HG03064 (cell line): ENCODE data around the gene WIZ.
"Not testable (repeated sequence)": the region's sequence is repeated elsewhere in the genome, so short reads cannot be mapped to it uniquely, and the experiment has no call there.

ENCODE experiments used
- ATAC-seq: cut with Tn5 transposase; IDR thresholded peaks from one replicate; pipeline ENCODE4 v1.9.1; 2021; ENCODE audit warnings: low read depth; ENCODE audit not compliant: unreplicated experiment

Gene WIZ, protein sequence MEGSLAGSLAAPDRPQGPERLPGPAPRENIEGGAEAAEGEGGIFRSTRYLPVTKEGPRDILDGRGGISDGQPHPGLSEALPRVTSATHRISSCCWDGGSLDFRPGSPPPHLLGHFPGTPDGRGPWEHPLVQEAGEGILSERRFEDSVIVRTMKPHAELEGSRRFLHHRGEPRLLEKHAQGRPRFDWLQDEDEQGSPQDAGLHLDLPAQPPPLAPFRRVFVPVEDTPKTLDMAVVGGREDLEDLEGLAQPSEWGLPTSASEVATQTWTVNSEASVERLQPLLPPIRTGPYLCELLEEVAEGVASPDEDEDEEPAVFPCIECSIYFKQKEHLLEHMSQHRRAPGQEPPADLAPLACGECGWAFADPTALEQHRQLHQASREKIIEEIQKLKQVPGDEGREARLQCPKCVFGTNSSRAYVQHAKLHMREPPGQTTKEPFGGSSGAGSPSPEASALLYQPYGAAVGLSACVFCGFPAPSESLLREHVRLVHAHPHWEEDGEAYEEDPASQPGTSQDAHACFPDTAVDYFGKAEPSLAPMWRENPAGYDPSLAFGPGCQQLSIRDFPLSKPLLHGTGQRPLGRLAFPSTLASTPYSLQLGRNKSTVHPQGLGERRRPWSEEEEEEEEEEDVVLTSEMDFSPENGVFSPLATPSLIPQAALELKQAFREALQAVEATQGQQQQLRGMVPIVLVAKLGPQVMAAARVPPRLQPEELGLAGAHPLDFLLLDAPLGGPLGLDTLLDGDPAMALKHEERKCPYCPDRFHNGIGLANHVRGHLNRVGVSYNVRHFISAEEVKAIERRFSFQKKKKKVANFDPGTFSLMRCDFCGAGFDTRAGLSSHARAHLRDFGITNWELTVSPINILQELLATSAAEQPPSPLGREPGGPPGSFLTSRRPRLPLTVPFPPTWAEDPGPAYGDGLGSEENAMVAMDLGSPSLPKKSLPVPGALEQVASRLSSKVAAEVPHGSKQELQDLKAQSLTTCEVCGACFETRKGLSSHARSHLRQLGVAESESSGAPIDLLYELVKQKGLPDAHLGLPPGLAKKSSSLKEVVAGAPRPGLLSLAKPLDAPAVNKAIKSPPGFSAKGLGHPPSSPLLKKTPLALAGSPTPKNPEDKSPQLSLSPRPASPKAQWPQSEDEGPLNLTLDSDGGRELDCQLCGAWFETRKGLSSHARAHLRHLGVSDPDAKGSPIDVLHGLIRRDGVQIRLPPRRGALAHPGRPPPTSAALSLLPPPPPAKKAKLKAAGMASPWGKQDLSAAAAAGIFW (N-terminal part only)

DNA sequence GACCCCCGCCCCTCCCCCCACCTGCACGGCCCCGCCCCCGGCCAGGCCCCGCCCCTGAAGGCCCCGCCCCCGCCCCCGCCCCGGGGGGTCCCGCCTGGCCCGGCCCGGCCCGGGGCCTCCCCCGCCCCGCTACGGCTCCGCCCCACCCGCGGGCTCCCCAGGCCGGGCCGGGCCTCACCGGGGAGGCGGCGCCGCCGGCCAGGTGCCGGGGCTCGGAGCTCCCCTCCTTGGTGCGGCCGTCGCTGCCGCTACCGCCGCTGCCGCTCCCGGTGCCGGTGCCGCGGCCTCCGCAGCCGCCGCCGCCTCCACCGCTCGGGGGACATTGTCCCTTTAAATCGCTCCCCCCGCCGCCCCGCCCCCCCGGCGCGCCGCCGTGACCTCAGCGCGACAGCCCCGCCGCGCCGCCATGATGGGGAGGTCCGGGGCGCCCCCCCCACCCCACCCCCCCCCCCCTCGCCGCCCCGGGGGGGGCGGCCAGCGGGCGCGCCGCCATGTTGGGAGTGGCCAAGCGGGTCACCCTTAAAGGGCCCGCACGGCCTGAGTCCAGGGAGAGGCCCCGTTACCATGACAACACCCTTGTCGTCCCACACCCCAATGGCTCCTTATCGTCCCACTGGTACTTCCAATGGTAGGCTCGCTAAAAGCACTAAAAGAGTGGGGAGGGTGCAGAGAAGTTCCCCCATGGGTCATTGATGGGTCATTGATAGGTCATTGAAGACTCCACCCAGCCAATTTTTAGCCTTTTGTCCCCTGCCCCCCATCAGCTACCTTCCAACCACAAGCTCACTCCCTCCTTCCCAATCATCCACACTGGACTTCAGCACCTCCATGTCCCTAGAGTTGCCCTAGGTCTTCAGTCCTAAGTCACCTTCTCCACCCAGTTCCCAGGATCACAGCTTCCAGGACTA lies at the start of gene WIZ:
WIZ (minus strand) TSS at position 337 of the 908 bp plus-strand sequence. CDS start 1,649 bp downstream, outside the sequence.
- no peak for ATAC-seq

DNA sequence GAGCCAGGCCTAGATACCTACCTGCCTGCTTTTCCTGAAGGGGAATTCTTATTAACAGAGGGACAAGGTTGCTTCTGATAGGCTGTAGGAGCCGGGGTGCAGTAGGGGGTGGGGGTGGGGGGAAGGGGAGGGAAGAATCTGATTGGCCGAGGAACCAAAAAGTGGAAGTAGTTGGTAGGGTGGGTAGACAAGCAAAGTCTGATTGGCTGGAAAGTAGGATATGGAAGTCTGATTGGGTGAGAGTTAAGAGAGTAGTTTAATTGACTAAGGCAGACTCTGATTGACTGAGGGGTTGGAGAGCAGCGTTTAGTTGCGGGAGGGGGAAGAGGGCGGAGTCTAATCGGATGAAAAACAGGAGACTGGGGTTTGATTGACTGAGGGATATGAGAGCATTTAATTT lies 49.2 kb upstream of the WIZ start:
- ATAC-seq, result no peak

DNA sequence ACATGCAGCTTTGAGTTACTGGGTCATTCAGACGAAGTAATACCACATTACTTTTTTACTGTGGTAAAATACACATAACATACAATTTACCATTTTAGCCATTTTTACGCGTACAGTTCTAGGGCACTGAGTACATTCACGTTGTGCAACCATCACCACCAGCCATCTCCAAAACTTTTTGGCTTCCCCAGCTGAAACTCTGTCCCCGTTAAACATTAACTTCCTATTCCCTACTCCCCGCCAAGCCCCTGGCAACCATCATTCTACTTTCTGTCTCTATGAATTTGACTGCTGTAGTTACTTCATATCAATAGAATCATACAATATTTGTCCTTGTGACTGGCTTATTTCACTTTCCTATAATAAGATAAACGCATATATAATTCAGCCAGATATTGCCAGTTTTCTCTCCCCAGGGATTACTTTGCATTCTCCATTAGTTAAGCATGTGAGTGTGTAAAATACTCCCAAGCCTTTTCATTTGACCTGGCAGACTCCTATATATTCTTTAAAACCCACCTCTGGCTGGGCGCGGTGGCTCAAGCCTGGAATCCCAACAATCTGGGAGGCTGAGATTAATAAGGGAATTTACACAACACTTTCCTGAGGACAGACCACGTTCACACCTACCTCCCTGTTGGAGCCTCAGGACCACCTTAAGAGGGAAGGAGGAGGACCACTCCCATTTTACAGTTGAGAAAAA lies 48.6 kb upstream of the WIZ start:
- ATAC-seq, result no peak

DNA sequence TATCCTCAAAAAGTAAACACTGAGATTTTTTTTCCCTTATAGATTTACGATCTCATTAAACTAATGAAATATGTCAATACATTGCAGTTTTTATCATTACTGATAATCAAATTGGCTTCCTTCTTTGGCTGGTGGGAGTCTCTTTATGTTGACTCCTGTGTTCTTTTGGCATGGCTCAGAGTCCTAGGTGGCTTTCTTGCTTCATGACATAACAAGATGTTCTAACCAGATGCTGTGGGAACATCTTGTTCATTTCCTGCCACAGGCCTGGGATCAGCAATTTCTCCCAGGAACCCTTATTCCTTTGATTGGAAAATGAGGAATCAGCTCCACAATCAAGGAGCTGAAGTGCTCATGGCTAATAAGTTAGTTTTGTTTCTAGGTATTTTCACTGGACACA lies 45.4 kb upstream of the WIZ start:
- ATAC-seq, result no peak

DNA sequence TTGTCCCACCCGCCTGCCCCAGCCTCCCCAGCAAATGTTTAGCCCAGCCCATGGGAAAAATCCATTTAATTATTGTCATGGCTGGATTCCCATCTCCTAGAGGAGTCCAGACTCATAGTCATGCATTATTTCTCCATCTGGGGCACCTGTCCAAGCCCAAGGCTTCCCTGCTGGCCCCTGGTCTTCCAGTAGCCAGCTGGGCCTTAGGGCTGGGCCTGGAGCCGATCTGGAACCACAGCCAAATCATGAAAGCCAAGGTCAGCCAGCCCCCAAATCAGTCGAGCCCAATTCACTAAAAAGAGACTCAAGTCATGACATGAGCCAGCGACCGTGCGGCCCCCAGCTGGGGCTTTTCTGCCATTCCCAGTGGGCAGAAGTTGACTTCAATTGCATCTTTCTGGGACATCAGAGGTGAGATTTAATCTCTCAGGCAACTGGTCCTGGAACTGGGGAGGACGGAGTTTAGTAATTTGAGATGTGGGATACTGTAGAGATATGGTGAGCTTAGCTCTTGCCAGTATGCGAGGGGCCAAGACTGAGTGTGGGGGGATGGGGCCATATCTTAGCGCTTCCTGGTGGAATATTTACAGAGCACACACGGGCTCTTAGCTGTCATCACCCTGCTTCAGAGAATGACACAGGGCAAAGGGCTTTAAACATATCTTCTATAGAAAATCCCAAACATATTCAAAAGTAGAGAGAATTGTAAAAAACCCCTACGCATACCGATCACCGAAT lies 38.9 kb upstream of the WIZ start:
- no peak for ATAC-seq

DNA sequence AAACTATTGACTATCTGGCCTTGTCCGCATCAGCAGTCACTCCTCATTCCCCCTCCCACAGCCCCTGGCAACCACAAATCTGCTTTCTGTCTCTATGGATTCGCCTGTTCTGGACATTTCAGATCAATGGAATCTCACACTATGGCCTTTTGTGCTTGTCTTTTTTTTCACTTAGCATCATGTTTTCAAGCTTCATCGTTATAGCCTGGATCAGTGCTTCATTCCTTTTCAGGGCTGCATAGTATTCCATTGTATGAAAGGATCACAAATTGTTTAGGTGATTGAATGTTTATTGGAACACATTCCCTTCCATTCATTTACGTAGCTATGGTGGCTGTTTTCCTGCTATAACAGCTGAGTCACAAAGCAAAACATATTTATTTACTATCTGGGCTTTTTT lies 37.3 kb upstream of the WIZ start:
- ATAC-seq, result no peak

DNA sequence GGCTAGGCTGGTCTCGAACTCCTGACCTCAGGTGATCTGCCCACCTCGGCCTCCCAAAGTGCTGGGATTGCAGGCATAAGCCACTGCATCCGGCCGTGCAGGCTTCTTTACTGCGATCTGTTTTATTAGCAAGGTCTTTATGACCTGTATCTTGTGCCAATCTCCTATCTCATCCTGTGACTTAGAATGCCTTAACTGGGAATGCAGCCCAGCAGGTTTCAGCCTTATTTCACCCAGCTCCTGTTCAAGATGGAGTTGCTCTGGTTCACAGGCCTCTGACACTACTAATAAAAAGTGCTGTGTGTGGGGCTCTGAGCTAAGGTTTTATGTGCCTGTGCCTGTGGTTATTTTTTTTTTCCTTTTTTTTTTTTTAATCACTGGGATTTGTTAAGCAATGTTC lies 36.0 kb upstream of the WIZ start:
- ATAC-seq, result not testable (repeated sequence)

DNA sequence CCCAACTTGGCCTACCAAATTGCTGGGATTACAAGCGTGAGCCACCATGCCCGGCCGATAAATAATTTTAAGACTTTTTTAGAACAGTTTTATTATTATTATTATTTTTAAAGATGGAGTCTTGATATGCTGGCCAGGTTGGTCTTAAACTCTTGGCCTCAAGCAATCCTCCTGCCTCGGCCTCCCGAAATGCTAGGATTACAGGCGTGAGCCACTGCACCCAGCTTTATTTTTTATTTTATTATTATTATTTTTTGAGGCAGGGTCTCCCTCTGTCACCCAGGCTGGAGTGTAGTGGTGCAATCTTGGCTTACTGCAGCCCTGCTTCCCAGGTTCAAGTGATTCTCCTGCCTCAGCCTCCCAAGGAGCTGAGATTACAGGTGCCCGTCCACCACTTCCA lies 31.2 kb upstream of the WIZ start:
- not testable (repeated sequence) for ATAC-seq

DNA sequence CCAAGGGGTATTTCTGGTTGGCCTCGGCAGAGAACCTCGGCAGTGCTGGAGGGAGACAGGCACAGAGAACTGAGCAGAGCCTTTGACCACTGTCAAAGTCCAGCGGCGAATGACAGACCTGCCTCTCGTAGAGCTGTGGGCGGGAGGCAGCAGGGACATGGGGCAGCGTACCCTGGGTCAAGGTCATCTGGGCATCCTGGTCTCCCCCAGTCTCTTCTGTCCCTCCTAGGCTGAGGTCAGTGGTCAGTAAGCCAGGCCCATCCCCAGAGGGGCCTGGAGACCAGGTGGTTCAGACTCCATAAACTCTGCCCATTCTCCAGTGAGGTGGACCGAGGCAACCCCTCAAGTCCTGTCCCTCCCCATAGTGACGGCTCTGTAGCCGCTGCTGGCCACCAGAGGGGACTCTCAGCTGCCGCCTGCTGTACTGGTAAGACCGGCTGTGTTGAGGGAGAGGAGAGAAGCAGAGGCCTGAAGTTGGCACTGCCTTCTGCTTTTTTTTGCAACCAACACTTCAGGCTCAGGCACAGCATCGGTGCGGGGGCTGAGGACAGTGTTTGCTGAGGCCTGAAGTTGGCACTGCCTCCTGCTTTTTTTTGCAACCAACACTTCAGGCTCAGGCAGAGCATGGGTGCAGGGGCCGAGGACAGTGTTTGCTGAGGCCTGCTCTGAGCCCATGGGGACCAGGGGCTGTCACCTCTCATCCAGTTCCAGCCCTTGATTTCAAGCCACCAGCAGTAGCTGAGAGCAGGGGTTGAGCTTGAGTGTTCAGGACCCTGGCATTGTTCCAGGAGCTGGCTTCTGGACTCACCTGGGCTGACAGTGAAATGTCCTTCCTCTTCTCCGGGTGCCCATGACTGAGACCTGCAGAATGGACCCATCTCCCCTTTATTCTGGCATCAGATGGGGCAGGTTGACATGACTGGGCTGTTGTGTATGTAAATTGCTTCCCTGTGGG lies 29.9 kb upstream of the WIZ start, which contains the start of gene PGLYRP2:
PGLYRP2 (minus strand) TSS at position 111 of the 955 bp plus-strand sequence. CDS start 130 bp downstream, outside the sequence.
- no peak for ATAC-seq

DNA sequence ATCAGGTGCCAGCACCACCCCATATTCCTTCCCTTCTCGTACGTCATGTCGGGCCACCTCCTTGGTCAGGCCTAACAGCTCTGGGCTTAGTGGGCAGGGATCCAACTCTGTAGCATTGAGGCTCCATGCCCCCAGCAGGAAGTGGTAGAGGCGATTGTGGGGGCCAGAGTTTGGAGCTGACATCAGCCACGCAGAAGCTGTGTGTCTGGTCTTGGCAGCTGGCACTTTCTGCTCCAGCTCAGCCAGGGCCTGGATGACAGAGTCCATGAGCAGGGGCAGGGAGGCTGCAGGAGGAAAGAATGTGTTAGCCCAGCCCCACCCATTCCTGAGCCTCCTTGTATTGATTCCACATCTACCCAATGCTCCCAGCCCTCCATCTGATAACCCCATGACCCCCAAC lies 26.6 kb upstream of the WIZ start:
- ATAC-seq, result no peak

DNA sequence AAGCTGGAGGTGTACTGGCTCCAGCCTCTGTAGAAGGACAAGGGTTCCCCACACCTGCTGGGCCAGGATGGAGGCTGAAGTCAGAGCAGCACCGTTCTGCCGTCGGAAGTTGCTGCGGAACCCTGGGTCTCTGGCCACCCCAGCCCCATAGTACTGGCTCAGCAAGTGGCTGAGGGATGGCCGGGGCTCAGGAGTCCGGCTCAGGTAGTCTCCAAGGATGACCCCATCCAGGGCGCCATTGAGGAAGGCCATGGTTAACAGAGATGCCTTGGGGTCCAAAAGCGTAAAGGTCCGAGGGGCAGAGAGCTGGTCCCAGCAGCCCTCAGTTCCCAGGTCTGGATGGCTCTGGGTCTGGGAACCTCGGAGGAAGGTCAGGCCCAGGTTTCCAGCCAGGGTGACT lies 25.9 kb upstream of the WIZ start:
- ATAC-seq, result no peak

DNA sequence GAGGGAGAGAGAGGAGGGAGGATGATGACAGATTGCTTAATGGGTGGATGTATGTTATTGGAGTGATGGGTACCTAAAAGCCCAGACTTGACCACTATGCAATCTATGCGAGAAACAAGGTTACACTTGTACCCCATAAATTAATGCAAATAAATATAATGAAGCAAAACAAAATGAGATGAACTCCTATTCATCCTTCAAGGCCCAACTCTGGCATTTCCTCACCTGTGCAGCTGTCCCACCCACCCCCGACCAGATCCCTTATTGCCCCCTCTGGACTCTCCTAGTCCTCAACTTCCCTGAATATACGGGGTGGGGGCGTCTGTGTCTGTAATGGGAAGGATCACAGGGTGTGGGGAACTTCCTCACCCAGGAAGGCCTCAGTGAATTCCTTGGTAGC lies 25.4 kb upstream of the WIZ start:
- no peak for ATAC-seq

DNA sequence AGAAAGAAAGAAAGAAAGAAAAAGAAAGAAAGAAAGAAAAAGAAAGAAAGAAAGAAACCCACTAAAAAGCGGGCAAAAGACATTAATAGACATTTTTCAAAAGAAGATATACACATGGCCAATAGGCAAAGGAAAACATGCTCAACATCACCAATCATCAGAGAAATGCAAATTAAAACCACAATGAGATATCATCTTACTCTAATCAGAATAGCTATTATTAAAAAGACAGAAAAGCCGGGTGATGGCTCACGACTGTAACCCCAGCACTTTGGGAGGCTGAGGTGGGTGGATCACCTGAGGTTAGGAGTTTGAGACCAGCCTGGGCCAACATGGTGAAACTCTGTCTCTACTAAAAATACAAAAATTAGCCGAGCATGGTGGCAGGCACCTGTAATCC lies 24.1 kb upstream of the WIZ start:
- ATAC-seq, result not testable (repeated sequence)

DNA sequence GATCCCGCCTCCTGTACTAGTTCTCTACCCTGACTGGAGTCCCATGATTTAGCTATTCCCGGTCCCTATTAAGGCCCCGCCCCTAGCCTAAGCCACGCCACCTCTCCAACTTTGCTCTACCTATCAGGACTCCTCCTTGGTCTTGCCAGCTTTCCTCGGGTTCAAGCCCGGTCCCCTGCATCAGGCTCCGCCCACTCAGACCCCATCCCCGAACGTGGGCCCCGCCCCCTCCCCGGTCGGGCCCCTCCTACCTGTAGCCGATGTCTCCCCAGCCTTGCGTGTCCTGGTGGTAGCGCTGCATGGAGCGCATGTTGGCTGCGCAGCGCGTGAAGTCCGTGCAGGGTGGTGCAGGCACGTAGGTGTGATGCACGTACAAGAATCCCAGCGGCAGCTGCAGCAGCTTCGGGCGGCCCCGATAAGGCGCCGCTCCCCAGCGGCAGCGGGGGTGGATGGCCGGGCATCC lies 21.9 kb upstream of the WIZ start:
- ATAC-seq, result no peak

DNA sequence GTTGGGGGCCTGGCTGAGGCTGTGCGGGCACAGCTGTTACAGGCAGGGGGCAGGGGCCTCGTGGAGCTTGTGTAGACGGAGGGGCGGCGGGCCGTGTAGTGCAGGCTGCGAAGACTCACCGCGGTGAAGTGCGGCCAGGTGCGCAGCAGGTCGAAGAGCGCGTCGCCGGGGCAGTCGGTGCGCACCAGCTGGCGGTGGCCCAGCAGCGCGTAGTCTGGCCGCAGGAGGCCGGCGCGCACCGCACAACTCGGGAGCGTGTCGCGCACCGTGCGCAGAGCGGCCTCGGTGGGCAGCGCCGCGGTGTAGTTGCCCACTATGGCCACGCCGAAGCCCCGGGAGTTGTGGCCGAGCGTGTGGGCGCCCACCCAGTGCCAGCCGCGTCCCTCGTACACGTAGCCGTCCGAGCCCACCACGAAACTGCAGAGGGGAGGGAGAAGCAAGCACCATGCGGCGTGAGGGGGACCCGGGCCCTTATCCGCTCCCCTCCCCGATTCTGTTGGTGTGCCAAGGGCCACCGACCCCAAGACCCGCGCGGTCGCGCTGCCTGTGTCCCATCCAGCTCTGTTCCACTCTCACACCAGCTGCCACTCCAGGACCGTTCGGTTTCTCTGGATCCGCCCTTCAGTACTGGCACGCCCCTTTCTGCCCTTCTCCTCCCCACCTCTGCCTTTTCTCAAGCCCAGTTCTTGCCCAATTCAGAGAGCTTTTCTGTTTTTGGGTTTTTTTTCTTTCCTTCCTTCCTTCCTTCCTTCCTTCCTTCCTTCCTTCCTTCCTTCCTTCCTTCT lies 19.9 kb upstream of the WIZ start:
- no peak for ATAC-seq

DNA sequence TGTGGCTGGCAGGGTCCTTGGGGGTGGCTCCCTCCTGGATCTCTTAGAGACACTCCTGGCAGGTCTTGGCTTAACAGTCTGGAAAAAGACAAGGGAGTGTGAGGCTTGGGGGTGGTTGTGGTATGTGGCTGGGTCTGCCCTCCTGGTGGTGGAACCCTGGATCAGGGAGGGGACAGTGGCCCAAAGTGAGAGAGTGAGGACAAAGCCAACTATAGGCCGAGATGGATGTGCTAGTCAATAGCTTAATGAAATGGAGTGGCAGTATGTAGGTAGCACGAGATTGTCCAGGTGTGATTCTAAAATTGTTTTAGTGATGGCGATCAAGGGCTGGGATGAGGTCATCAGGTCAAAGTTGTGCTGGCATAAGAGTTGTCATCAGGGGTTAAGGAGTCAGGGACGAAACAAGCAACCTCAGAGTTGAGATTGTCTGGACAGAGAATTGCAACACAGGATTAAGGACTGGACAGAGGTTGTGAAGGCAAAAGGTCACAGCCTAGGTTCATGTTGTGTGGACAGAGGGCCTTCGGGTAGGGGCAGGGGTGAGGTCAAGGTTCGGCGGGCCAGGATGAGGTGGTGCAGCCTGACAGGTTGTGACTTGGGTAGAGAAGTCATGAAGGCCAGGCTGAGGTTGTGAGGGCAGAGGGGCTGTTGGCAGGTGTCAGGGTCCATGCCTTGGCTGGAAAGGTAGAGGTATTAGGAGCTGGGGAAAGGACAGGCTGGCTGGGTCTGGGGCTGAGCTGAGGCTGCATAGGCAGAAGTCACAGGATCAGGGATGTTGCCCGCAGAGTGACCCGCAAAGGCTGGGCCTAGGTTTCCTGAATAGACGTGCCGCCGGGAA lies 19.1 kb upstream of the WIZ start:
- ATAC-seq, result no peak
